ENCODE data around the gene NLK. TPM values are rescaled to one million over a fixed set of nuclear protein-coding genes. Genes with fewer than 3 reads are reported as not detected.

NLK gene
- total RNA-seq, 1 experiment from 2014 or later, result 14.9 TPM

GRCh38 chr17:27994586-27994985 is 47.9 kb upstream of the NLK start:
- H3K27ac ChIP-seq (ENCODE audit: low read length), result no peak overlapping the region
- TF ChIP-seq EZH2 (IDR thresholded peaks at IDR 0.05; ENCODE audit: low read length, unreplicated experiment) (no peak), EZH2phosphoT487 (IDR thresholded peaks at IDR 0.05; ENCODE audit: borderline replicate concordance, low read length) (no peak)
- TF ChIP-seq, protein P1, sequence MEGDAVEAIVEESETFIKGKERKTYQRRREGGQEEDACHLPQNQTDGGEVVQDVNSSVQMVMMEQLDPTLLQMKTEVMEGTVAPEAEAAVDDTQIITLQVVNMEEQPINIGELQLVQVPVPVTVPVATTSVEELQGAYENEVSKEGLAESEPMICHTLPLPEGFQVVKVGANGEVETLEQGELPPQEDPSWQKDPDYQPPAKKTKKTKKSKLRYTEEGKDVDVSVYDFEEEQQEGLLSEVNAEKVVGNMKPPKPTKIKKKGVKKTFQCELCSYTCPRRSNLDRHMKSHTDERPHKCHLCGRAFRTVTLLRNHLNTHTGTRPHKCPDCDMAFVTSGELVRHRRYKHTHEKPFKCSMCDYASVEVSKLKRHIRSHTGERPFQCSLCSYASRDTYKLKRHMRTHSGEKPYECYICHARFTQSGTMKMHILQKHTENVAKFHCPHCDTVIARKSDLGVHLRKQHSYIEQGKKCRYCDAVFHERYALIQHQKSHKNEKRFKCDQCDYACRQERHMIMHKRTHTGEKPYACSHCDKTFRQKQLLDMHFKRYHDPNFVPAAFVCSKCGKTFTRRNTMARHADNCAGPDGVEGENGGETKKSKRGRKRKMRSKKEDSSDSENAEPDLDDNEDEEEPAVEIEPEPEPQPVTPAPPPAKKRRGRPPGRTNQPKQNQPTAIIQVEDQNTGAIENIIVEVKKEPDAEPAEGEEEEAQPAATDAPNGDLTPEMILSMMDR (conservative IDR thresholded peaks at IDR 0.05; ENCODE audit: low read depth, low read length), result no peak
- H3K36me3 ChIP-seq (ENCODE audit: low read depth, low read length), result no peaks in the 10 kb centered on the region
- no peaks in the 10 kb centered on the region for H4K20me1 ChIP-seq (ENCODE audit: low read length)
- no peak overlapping the region for H3K9ac ChIP-seq (ENCODE audit: low read length)
- H3K79me2 ChIP-seq (ENCODE audit: low read length), result no peaks in the 10 kb centered on the region
- H3K9me2 ChIP-seq (replicated peaks; ENCODE audit: low read length), result no peaks in the 10 kb centered on the region
- no peak for ATAC-seq
- H2AFZ ChIP-seq (ENCODE audit: low read length), result no peak overlapping the region
- ChIA-PET POLR2A (ENCODE audit: unreplicated experiment) (no interaction called here), CTCF (no interaction called here)
- no peaks in the 10 kb centered on the region for H3K9me3 ChIP-seq (ENCODE audit: low read length)
- no peak overlapping the region for H3K4me3 ChIP-seq (ENCODE audit: low read length)
- H3F3A ChIP-seq (ENCODE audit: low read length, unreplicated experiment), result no peaks in the 10 kb centered on the region
- intact Hi-C loops (cut with micrococcal nuclease), result no loop called here
- DNase-seq, result no peak
- H3K4me2 ChIP-seq (ENCODE audit: low read length), result no peak overlapping the region
- H3K27me3 ChIP-seq (ENCODE audit: low read length), result no peaks in the 10 kb centered on the region
- no TSS peak for BruUV-seq (replicated peaks)
- H3K4me1 ChIP-seq (ENCODE audit: insufficient read depth, low read length), result no peaks in the 10 kb centered on the region

DNA sequence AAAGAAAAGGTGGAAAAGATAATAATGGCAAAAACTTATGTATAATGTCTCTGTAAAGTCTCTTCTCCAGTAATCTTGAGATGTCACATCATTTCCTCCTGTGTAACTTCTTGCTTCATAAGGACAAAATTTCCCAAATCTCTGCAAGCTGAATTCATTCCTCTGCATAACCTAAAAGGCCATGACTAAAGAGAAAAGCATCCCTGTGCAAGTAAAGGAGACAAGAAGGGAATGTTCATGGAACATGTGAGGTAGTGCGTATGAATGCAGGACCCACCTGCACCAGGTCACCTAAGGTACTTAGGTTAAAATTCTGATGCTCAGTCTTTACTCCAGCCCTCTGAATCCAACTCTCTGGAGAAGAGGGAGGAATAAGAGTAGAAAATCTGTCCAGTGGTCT is 46.9 kb upstream of the NLK start:
- Histone ChIP-seq H3K79me2 (ENCODE audit: low read length) (no peaks in the 10 kb centered on the region), H3F3A (ENCODE audit: low read length, unreplicated experiment) (no peaks in the 10 kb centered on the region), H4K20me1 (ENCODE audit: low read length) (no peaks in the 10 kb centered on the region), H3K27me3 (ENCODE audit: low read length) (no peaks in the 10 kb centered on the region), H3K9me2 (replicated peaks; ENCODE audit: low read length) (no peaks in the 10 kb centered on the region), H2AFZ (ENCODE audit: low read length) (no peak overlapping the region), H3K9ac (ENCODE audit: low read length) (no peak overlapping the region), H3K4me2 (ENCODE audit: low read length) (no peak overlapping the region), H3K27ac (ENCODE audit: low read length) (no peak overlapping the region), H3K4me1 (ENCODE audit: insufficient read depth, low read length) (no peaks in the 10 kb centered on the region), H3K9me3 (ENCODE audit: low read length) (no peaks in the 10 kb centered on the region), H3K4me3 (ENCODE audit: low read length) (no peak overlapping the region), H3K36me3 (ENCODE audit: low read depth, low read length) (no peaks in the 10 kb centered on the region)
- TF ChIP-seq, protein P1 (conservative IDR thresholded peaks at IDR 0.05; ENCODE audit: low read depth, low read length), result no peak
- TF ChIP-seq EZH2phosphoT487 (IDR thresholded peaks at IDR 0.05; ENCODE audit: borderline replicate concordance, low read length) (no peak), EZH2 (IDR thresholded peaks at IDR 0.05; ENCODE audit: low read length, unreplicated experiment) (no peak)
- no peak for ATAC-seq
- no TSS peak for BruUV-seq (replicated peaks)
- no peak for DNase-seq
- CTCF ChIA-PET, result no interaction called here
- POLR2A ChIA-PET (ENCODE audit: unreplicated experiment), result interaction anchor here (0.5 kb wide), 1 partner anchor 149 kb away, joined by 4 read pairs; no protein-coding TSS in a partner anchor
- intact Hi-C loops (cut with micrococcal nuclease), result no loop called here

DNA sequence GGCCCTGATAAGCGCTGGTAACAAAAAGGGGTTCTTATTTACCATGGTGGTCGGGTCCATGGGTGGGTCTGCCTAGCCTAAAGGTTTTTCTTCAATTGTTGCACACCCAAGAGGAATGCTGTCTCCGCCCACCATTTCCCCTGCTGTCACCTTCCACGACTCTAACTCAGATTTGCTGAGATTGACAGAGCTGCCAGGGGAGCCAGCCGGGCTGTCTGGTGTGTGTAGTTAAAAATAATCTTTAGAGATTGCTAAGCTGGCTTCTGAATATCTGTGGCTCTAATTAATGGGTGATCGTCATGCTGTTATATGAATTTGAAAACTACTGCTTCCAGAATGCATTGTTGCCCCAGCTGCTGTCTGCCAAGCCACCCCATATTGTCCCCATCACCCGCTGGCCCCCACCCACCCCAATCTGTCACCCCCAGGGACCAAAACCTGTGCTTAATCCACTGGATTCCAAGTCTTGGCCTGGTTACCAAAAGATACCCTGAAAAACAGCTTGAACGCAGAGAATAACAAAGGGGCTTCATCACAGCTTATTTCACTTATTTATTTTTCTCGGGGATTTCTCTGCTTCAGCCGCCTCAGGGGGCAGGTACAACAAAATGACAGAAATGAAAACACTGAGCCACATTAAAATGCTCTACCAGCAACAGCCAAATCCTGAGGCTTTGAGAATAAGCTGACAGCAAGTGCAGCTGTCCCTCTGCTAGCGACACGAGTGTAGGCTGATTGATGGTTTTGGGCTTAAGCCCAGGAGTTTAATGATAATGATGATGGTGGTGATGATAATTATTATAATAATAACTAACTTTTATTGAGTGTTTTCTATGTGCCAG is 46.1 kb upstream of the NLK start:
- Histone ChIP-seq H3K4me3 (ENCODE audit: low read length) (no peak overlapping the region), H3K36me3 (ENCODE audit: low read depth, low read length) (no peaks in the 10 kb centered on the region), H4K20me1 (ENCODE audit: low read length) (no peaks in the 10 kb centered on the region), H3K79me2 (ENCODE audit: low read length) (no peaks in the 10 kb centered on the region), H3K27ac (ENCODE audit: low read length) (no peak overlapping the region), H3K9me3 (ENCODE audit: low read length) (no peaks in the 10 kb centered on the region), H3K4me2 (ENCODE audit: low read length) (no peak overlapping the region), H3F3A (ENCODE audit: low read length, unreplicated experiment) (no peaks in the 10 kb centered on the region), H2AFZ (ENCODE audit: low read length) (no peak overlapping the region), H3K9ac (ENCODE audit: low read length) (no peak overlapping the region), H3K27me3 (ENCODE audit: low read length) (no peaks in the 10 kb centered on the region), H3K4me1 (ENCODE audit: insufficient read depth, low read length) (no peaks in the 10 kb centered on the region), H3K9me2 (replicated peaks; ENCODE audit: low read length) (no peaks in the 10 kb centered on the region)
- ChIA-PET CTCF (no interaction called here), POLR2A (ENCODE audit: unreplicated experiment) (no interaction called here)
- DNase-seq (no peak), ATAC-seq (no peak)
- no peak for TF ChIP-seq EZH2phosphoT487 (IDR thresholded peaks at IDR 0.05; ENCODE audit: borderline replicate concordance, low read length)
- intact Hi-C loops (cut with micrococcal nuclease), result no loop called here
- BruUV-seq (replicated peaks), result no TSS peak
